Fibroblast of lung (primary cell): Measurements from ENCODE around the gene ERI3. TPM values are rescaled to one million over a fixed set of nuclear protein-coding genes. Genes with fewer than 3 reads are reported as not detected.

Experiments
- DNase-seq, 2 donors: peaks; one replicate each; pipeline versions ENCODE4 v3.0.0 to v3.0.0-alpha.2; 2010; ENCODE audit warnings: low read depth in 2 of 2
- H2AFZ ChIP-seq: 2 replicates; pipeline ENCODE4 v1.5.1; 2012; ENCODE audit warnings: low read length, control low read depth, inconsistent platforms
- H3K27ac ChIP-seq: 2 replicates; pipeline ENCODE4 v1.5.1; 2011; ENCODE audit warnings: low read length, control low read depth; ENCODE audit not compliant: insufficient read depth
- H3K27me3 ChIP-seq: 2 replicates; pipeline ENCODE4 v1.5.1; 2011; ENCODE audit warnings: mild to moderate bottlenecking, low read length; ENCODE audit not compliant: control insufficient read depth, insufficient read depth
- H3K36me3 ChIP-seq: 2 replicates; pipeline ENCODE4 v1.5.1; 2011; ENCODE audit warnings: low read length; ENCODE audit not compliant: control insufficient read depth, insufficient read depth
- H3K4me1 ChIP-seq: 2 replicates; pipeline ENCODE4 v1.5.1; 2011; ENCODE audit warnings: low read length; ENCODE audit not compliant: control insufficient read depth, insufficient read depth; ENCODE audit errors: extremely low read depth
- H3K4me2 ChIP-seq: 2 replicates; pipeline ENCODE4 v1.5.1; 2011; ENCODE audit warnings: low read length, control low read depth; ENCODE audit not compliant: insufficient read depth; ENCODE audit errors: extremely low read depth
- H3K4me3 ChIP-seq, 4 experiments: fragments of 200-600 bp in 1 of 4; sonication (generic) in 1 of 4; replicated peaks in 1 of 4; 2 replicates each; pipeline ENCODE4 v1.5.1; 2011 to 2016; ENCODE audit warnings: low read length in 4 of 4, low read depth in 3 of 4, mild to moderate bottlenecking in 3 of 4, control low read depth in 2 of 4, inconsistent platforms in 1 of 4, mixed read lengths in 1 of 4; ENCODE audit not compliant: insufficient read depth in 1 of 4; ENCODE audit errors: control extremely low read depth in 1 of 4
- H3K79me2 ChIP-seq: 2 replicates; pipeline ENCODE4 v1.5.1; 2012; ENCODE audit warnings: mild to moderate bottlenecking, low read length, inconsistent platforms; ENCODE audit not compliant: control insufficient read depth, insufficient read depth
- H3K9ac ChIP-seq: 2 replicates; pipeline ENCODE4 v1.5.1; 2011; ENCODE audit warnings: mild to moderate bottlenecking, low read length, control low read depth; ENCODE audit not compliant: insufficient read depth
- H3K9me3 ChIP-seq: 2 replicates; pipeline ENCODE4 v1.5.1; 2012; ENCODE audit warnings: low read depth, low read length; ENCODE audit not compliant: control insufficient read depth, insufficient read depth
- H4K20me1 ChIP-seq: 2 replicates; pipeline ENCODE4 v1.5.1; 2011; ENCODE audit warnings: low read length; ENCODE audit not compliant: control insufficient read depth, insufficient read depth; ENCODE audit errors: extremely low read depth
- EZH2 ChIP-seq: IDR thresholded peaks from 2 replicates; pipeline ENCODE4 v1.5.1; 2012; ENCODE audit warnings: low read length, control low read depth, mild to moderate bottlenecking; ENCODE audit errors: missing control alignments
- polyA plus RNA-seq, 2 donors: library from polyadenylated mRNA; depleted of rRNA in 1 of 2; stranded (reverse) in 1 of 2; unstranded in 1 of 2; fragments of >200 nt; gene quantifications; 2 replicates each; pipeline ENCODE4 v1.2.1, GENCODE V29; 2011 to 2012; ENCODE audit warnings: missing spikeins in 1 of 2
- total RNA-seq: library from RNA; depleted of rRNA; stranded (reverse); fragments of >200 nt; gene quantifications from 2 replicates; pipeline ENCODE4 v1.2.1, GENCODE V29; 2014
- TF ChIP-seq, protein P1 (sequence below), 2 donors: IDR thresholded peaks in 1 of 2; conservative IDR thresholded peaks in 1 of 2; 1 replicate in 1 of 2; 2 replicates in 1 of 2; pipeline ENCODE4 v1.5.1; 2011 to 2012; ENCODE audit warnings: low read length in 2 of 2, control low read depth in 1 of 2, inconsistent platforms in 1 of 2, low read depth in 1 of 2, mild to moderate bottlenecking in 1 of 2

Gene ERI3
- total and polyA plus RNA-seq, 2 donors (not counting 1 experiment from before 2014, with no cell fraction given): 43.4 to 44.9 TPM

DNA sequence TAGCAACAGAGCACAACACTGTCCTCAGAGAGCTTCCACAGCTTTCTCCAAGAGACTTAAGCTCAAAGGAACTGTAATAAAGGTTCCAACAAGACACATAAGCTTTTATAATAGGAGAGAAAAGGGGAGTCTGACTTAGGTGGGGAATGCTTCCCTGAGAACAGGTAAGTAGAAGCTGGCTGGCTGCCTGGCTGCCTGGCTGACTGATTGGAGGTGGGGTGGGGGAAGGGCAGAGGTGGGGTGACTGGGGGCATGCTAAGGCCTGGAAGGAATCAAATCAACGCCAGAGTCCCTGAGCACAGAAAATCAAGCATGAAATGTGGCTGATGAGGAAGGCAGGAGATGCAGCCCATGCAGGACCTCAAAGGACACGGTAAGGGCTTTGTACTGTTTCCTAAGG lies 96.0 kb downstream of the ERI3 start:
- TF ChIP-seq EZH2: no peak
- TF ChIP-seq, protein P1, sequence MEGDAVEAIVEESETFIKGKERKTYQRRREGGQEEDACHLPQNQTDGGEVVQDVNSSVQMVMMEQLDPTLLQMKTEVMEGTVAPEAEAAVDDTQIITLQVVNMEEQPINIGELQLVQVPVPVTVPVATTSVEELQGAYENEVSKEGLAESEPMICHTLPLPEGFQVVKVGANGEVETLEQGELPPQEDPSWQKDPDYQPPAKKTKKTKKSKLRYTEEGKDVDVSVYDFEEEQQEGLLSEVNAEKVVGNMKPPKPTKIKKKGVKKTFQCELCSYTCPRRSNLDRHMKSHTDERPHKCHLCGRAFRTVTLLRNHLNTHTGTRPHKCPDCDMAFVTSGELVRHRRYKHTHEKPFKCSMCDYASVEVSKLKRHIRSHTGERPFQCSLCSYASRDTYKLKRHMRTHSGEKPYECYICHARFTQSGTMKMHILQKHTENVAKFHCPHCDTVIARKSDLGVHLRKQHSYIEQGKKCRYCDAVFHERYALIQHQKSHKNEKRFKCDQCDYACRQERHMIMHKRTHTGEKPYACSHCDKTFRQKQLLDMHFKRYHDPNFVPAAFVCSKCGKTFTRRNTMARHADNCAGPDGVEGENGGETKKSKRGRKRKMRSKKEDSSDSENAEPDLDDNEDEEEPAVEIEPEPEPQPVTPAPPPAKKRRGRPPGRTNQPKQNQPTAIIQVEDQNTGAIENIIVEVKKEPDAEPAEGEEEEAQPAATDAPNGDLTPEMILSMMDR (conservative IDR thresholded peaks at IDR 0.05 in 1 of 2, IDR thresholded peaks at IDR 0.05 in 1 of 2; ENCODE audit: low read depth in 1 of 2, low read length in 2 of 2): no peak

DNA sequence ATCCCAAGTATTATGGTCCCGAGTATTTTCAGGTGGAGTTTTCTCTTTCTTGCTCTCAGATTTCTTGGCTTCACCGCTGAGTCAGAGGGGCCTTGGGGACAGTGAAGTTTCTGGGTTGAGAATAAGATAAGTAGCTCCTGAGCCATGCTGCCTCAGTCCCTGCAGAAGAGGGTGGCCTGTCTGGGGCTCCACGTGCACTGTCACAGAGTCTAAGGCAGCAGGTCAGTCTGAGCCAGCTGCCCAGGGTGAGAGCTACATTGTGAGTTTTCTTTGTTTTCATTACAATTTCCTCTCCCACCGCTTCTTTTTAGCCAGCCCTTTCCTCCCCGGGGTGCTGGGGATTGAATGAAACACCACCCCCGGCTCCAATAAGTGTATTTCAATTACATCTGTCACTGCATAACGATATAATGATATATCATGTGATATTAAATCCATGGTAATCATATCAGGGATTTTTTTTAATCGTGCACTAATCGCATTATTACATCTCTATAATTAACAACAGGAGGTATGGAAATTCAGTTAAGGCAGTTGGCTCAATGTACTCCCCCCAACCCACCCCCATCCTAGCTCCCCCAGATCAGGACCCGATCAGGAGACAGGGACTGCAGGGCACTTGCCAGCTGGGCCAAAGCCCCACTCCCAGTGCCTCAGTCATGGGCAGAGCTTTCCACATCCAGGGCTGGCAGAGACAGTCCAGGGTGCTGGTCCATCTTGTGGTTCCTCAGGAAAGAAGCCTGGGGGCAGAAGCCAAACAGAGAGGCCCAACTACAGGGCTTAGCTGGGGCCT lies 98.1 kb downstream of the ERI3 start:
- no peak overlapping the region for H3K4me3 ChIP-seq
- no peak overlapping the region for H2AFZ ChIP-seq
- no peaks in the 10 kb centered on the region for H3K36me3 ChIP-seq
- H3K27ac ChIP-seq: no peak overlapping the region
- no peak for DNase-seq
- no peaks in the 10 kb centered on the region for H3K27me3 ChIP-seq
- H3K9me3 ChIP-seq: no peaks in the 10 kb centered on the region
- H3K79me2 ChIP-seq: no peaks in the 10 kb centered on the region
- H3K9ac ChIP-seq: no peak overlapping the region
- H3K4me2 ChIP-seq: no peak overlapping the region
- H3K4me1 ChIP-seq: no peaks in the 10 kb centered on the region
- no peaks in the 10 kb centered on the region for H4K20me1 ChIP-seq
- TF ChIP-seq, protein P1 (conservative IDR thresholded peaks at IDR 0.05 in 1 of 2, IDR thresholded peaks at IDR 0.05 in 1 of 2; ENCODE audit: low read depth in 1 of 2, low read length in 2 of 2): no peak
- no peak for TF ChIP-seq EZH2

More for the DNA sequence above, 96.0 kb downstream of the ERI3 start:
- H3K4me3 ChIP-seq: no peak overlapping the region
- no peak for DNase-seq
- H3K4me1 ChIP-seq: no peaks in the 10 kb centered on the region
- no peaks in the 10 kb centered on the region for H3K79me2 ChIP-seq
- H3K9ac ChIP-seq: no peak overlapping the region
- no peaks in the 10 kb centered on the region for H4K20me1 ChIP-seq
- H3K27ac ChIP-seq: no peak overlapping the region
- no peak overlapping the region for H3K4me2 ChIP-seq
- no peaks in the 10 kb centered on the region for H3K9me3 ChIP-seq
- no peaks in the 10 kb centered on the region for H3K36me3 ChIP-seq
- no peaks in the 10 kb centered on the region for H3K27me3 ChIP-seq
- H2AFZ ChIP-seq: no peak overlapping the region

DNA sequence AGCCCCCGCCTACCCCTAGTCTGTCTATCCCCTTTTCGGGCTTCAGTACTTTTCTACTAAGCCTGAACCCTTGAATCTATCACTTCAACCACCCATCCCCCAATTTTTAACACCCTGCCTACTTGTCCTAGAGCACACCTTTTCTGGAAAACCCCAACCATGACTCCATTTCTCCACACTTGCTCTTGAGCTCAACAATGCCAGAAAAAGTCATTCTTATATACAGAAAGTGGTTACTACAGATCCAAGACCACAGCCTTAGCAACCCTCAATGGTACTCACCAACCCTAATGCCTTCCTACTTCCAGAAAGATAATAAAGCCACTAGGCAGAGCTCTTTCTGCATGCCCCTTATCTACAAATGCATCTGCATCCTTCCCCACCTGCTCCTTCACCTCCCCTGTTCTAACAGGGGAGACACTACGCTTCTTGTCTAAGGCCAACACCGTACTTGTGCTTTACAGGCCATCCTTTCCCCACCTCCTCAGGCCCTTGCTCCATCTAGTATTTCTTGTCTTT lies 100.6 kb downstream of the ERI3 start:
- no peak for DNase-seq
- H4K20me1 ChIP-seq: no peaks in the 10 kb centered on the region
- H3K27me3 ChIP-seq: no peaks in the 10 kb centered on the region
- H2AFZ ChIP-seq: no peak overlapping the region
- H3K4me1 ChIP-seq: no peaks in the 10 kb centered on the region
- no peak overlapping the region for H3K27ac ChIP-seq
- no peaks in the 10 kb centered on the region for H3K9me3 ChIP-seq
- no peaks in the 10 kb centered on the region for H3K79me2 ChIP-seq
- no peak overlapping the region for H3K4me3 ChIP-seq
- H3K9ac ChIP-seq: no peak overlapping the region
- TF ChIP-seq, protein P1 (conservative IDR thresholded peaks at IDR 0.05 in 1 of 2, IDR thresholded peaks at IDR 0.05 in 1 of 2; ENCODE audit: low read depth in 1 of 2, low read length in 2 of 2): no peak
- no peak for TF ChIP-seq EZH2
- H3K36me3 ChIP-seq: no peaks in the 10 kb centered on the region
- no peak overlapping the region for H3K4me2 ChIP-seq
